ENCODE measurements around the gene AMFR. TPM values are rescaled to one million over a fixed set of nuclear protein-coding genes. Genes with fewer than 3 reads are reported as not detected.

AMFR gene
- total and polyA plus RNA-seq, 4 donors = 43.3 to 309 (median 98.4) TPM

DNA sequence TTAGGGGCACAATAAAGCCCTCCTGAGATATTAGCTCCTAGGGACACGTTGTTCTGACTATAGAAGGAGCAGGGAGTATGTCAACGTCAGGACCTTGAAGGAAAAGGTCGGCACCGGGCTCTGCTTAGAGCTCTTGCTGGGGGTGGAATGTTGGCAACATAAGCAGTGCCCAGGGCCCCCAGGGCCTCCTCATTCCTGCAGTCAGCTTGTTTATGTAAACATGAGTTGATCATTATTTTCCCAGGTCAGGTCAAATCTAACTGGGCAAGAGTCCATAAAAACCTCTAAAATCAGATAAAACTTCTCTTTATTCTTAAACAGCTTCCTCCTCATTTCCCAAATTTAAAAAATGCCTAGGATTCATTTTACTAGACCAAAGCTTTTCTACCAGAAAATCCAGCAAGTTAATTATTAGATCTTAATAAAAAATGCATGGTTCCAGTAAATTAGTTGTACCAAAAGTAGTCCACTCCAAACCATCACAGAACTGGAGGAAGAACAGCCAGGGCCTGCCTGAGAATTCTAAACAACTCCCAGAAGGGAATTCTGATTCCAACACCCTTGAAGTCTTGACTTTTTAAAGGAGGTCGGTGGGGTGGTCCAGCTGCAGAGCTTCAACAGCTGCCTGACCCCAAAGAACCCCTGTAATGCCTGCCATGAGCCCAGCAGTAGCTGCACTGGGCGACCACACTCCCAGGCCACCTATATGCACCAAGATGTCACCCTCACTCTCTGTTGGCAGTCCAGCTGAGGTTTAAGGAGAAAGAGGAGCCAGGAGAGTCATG lies 54.3 kb downstream of the AMFR start:
- Histone ChIP-seq H3K27ac (ENCODE audit: low read depth in 1 of 2, low read length in 2 of 2) (peak overlapping the region; percentile 69 to 81), H3K36me3 (ENCODE audit: control insufficient read depth in 4 of 4, insufficient read depth in 3 of 4, low read depth in 1 of 4, low read length in 3 of 4) (peaks cover 8 to 13% (median 11%) of the 10 kb centered on the region in 4 donors), H3K4me1 (ENCODE audit: control insufficient read depth in 4 of 4, insufficient read depth in 4 of 4, low read length in 3 of 4) (peaks cover 9 to 46% (median 25%) of the 10 kb centered on the region in 4 donors), H3K4me3 (ENCODE audit: low read depth in 1 of 3, low read length in 3 of 3) (no peak overlapping the region), H3K27me3 (ENCODE audit: control insufficient read depth in 4 of 4, insufficient read depth in 4 of 4, low read length in 3 of 4) (no peaks in the 10 kb centered on the region), H3K9ac (ENCODE audit: low read depth in 1 of 2, low read length in 2 of 2) (no peak overlapping the region), H3K9me3 (ENCODE audit: control insufficient read depth in 4 of 4, low read length in 3 of 4) (no peaks in the 10 kb centered on the region)
- TF ChIP-seq TAF1 (conservative IDR thresholded peaks at IDR 0.05) (no peak), GABPA (IDR thresholded peaks at IDR 0.05 in 1 of 2, conservative IDR thresholded peaks at IDR 0.05 in 1 of 2) (no peak), FOXA2 (IDR thresholded peaks at IDR 0.05) (peak; percentile 90), NR2F2 (IDR thresholded peaks at IDR 0.05) (peak; percentile 80), HNF4G (IDR thresholded peaks at IDR 0.05) (no peak), RXRA (IDR thresholded peaks at IDR 0.05) (peak; percentile 59 to 72), JUND (IDR thresholded peaks at IDR 0.05) (no peak), RAD21 (IDR thresholded peaks at IDR 0.05) (peak in 1 of 2 donors; percentile 31), YY1 (IDR thresholded peaks at IDR 0.05) (peak; percentile 22), FOXA1 (IDR thresholded peaks at IDR 0.05) (peak; percentile 76), HNF4A (conservative IDR thresholded peaks at IDR 0.05) (peak; percentile 61 to 68), EGR1 (IDR thresholded peaks at IDR 0.05; ENCODE audit: low read depth in 2 of 2) (no peak), SP1 (IDR thresholded peaks at IDR 0.05) (peak; percentile 64)
- TF ChIP-seq, protein P1, sequence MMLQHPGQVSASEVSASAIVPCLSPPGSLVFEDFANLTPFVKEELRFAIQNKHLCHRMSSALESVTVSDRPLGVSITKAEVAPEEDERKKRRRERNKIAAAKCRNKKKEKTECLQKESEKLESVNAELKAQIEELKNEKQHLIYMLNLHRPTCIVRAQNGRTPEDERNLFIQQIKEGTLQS (IDR thresholded peaks at IDR 0.05) = no peak
- TF ChIP-seq, protein P2, sequence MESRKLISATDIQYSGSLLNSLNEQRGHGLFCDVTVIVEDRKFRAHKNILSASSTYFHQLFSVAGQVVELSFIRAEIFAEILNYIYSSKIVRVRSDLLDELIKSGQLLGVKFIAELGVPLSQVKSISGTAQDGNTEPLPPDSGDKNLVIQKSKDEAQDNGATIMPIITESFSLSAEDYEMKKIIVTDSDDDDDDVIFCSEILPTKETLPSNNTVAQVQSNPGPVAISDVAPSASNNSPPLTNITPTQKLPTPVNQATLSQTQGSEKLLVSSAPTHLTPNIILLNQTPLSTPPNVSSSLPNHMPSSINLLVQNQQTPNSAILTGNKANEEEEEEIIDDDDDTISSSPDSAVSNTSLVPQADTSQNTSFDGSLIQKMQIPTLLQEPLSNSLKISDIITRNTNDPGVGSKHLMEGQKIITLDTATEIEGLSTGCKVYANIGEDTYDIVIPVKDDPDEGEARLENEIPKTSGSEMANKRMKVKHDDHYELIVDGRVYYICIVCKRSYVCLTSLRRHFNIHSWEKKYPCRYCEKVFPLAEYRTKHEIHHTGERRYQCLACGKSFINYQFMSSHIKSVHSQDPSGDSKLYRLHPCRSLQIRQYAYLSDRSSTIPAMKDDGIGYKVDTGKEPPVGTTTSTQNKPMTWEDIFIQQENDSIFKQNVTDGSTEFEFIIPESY (IDR thresholded peaks at IDR 0.05) = peak; percentile 43
- TF ChIP-seq, protein P3, sequence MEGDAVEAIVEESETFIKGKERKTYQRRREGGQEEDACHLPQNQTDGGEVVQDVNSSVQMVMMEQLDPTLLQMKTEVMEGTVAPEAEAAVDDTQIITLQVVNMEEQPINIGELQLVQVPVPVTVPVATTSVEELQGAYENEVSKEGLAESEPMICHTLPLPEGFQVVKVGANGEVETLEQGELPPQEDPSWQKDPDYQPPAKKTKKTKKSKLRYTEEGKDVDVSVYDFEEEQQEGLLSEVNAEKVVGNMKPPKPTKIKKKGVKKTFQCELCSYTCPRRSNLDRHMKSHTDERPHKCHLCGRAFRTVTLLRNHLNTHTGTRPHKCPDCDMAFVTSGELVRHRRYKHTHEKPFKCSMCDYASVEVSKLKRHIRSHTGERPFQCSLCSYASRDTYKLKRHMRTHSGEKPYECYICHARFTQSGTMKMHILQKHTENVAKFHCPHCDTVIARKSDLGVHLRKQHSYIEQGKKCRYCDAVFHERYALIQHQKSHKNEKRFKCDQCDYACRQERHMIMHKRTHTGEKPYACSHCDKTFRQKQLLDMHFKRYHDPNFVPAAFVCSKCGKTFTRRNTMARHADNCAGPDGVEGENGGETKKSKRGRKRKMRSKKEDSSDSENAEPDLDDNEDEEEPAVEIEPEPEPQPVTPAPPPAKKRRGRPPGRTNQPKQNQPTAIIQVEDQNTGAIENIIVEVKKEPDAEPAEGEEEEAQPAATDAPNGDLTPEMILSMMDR (IDR thresholded peaks at IDR 0.05; ENCODE audit: low read depth, low read length, missing input control) = no peak
- TF ChIP-seq, protein P4, sequence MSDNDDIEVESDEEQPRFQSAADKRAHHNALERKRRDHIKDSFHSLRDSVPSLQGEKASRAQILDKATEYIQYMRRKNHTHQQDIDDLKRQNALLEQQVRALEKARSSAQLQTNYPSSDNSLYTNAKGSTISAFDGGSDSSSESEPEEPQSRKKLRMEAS (IDR thresholded peaks at IDR 0.05) = peak; percentile 33
- TF ChIP-seq, protein P5, sequence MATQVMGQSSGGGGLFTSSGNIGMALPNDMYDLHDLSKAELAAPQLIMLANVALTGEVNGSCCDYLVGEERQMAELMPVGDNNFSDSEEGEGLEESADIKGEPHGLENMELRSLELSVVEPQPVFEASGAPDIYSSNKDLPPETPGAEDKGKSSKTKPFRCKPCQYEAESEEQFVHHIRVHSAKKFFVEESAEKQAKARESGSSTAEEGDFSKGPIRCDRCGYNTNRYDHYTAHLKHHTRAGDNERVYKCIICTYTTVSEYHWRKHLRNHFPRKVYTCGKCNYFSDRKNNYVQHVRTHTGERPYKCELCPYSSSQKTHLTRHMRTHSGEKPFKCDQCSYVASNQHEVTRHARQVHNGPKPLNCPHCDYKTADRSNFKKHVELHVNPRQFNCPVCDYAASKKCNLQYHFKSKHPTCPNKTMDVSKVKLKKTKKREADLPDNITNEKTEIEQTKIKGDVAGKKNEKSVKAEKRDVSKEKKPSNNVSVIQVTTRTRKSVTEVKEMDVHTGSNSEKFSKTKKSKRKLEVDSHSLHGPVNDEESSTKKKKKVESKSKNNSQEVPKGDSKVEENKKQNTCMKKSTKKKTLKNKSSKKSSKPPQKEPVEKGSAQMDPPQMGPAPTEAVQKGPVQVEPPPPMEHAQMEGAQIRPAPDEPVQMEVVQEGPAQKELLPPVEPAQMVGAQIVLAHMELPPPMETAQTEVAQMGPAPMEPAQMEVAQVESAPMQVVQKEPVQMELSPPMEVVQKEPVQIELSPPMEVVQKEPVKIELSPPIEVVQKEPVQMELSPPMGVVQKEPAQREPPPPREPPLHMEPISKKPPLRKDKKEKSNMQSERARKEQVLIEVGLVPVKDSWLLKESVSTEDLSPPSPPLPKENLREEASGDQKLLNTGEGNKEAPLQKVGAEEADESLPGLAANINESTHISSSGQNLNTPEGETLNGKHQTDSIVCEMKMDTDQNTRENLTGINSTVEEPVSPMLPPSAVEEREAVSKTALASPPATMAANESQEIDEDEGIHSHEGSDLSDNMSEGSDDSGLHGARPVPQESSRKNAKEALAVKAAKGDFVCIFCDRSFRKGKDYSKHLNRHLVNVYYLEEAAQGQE (IDR thresholded peaks at IDR 0.05) = no peak
- no peak for DNase-seq (ENCODE audit: low spot score)
- 45% methylated on average over 6 of the region's 6 CpGs for WGBS

All from liver (tissue), 9 donors.